Breast epithelium (tissue), 3 donors: ENCODE measurements around the gene MON2.

ENCODE experiments used
- POLR2A ChIP-seq: fragments of 450-650 bp; IDR thresholded peaks from one replicate; pipeline ENCODE4 v1.6.1; 2016; ENCODE audit warnings: antibody characterized with exemption, mild to moderate bottlenecking, moderate library complexity
- POLR2AphosphoS5 ChIP-seq, 3 donors: sonication (generic); formaldehyde crosslinking; IDR thresholded peaks; one replicate each; pipeline ENCODE4 v1.6.1; 2017; ENCODE audit warnings: antibody characterized with exemption in 3 of 3
- TF ChIP-seq, protein P1 (sequence below), 3 donors: fragments of 450-650 bp; IDR thresholded peaks; one replicate each; pipeline ENCODE4 v1.5.1; 2016 to 2017; ENCODE audit warnings: antibody characterized with exemption in 3 of 3, mild to moderate bottlenecking in 3 of 3, moderate library complexity in 3 of 3

DNA sequence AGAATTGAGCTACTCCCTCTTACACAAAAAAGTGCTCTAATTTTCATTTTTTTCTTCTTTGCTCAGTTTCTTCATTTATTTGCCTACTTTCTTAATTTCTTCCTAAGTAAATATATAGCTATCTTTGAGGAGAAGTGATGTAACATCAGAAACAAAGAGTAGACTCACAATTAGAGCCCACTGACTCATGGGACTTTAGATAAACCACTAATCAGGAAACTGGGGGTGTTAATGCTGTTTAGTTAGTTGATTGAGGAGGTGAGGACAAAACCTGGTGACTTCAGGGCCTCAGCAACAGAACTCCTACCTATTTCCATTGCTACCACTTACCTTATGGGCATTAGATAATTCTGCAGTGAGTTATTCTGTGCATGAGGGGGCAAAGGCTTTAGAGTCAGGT, 151.7 kb downstream of the MON2 start:
- TF ChIP-seq POLR2A = no peak
- TF ChIP-seq, protein P1, sequence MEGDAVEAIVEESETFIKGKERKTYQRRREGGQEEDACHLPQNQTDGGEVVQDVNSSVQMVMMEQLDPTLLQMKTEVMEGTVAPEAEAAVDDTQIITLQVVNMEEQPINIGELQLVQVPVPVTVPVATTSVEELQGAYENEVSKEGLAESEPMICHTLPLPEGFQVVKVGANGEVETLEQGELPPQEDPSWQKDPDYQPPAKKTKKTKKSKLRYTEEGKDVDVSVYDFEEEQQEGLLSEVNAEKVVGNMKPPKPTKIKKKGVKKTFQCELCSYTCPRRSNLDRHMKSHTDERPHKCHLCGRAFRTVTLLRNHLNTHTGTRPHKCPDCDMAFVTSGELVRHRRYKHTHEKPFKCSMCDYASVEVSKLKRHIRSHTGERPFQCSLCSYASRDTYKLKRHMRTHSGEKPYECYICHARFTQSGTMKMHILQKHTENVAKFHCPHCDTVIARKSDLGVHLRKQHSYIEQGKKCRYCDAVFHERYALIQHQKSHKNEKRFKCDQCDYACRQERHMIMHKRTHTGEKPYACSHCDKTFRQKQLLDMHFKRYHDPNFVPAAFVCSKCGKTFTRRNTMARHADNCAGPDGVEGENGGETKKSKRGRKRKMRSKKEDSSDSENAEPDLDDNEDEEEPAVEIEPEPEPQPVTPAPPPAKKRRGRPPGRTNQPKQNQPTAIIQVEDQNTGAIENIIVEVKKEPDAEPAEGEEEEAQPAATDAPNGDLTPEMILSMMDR (IDR thresholded peaks at IDR 0.05) = no peak
- TF ChIP-seq POLR2AphosphoS5 (IDR thresholded peaks at IDR 0.05) = no peak
